ENCODE results near the gene LMAN2.

The LMAN2 gene

DNA sequence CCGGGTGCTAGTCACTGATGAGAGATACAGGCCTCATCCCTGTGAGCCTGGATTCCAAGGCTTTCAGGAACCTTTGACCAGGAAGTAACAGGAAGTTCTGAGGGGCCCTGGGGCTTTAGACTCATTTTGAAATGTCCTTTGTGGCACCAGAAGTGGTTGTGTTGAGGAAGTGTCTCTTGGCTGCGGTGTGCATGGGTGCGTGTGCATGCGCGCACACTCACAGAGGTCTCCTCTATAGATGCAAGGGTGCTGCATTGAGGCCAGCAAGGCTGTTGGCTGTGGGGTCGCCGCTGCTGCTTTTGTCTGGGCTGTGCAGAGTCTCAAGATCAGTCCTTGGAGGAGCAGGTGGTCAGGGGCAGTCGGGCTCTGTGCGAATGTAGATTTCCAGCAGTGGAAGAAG, 55.5 kb downstream of the LMAN2 start:
- Histone ChIP-seq H3K4me1 (ENCODE audit: insufficient read depth, poor library complexity, severe bottlenecking) (peaks cover 9% of the 10 kb centered on the region), H3K27ac (ENCODE audit: poor library complexity, severe bottlenecking) (no peak overlapping the region), H3K27me3 (ENCODE audit: insufficient read depth, poor library complexity, severe bottlenecking) (no peaks in the 10 kb centered on the region), H3K9me3 (ENCODE audit: severe bottlenecking) (no peaks in the 10 kb centered on the region), H3K36me3 (ENCODE audit: low read depth) (peaks cover 71% of the 10 kb centered on the region), H3K4me3 (ENCODE audit: severe bottlenecking) (no peak overlapping the region)
- no peak for DNase-seq (ENCODE audit: low spot score)
- ATAC-seq (ENCODE audit: low read depth) = no peak
- TF ChIP-seq, protein P1, sequence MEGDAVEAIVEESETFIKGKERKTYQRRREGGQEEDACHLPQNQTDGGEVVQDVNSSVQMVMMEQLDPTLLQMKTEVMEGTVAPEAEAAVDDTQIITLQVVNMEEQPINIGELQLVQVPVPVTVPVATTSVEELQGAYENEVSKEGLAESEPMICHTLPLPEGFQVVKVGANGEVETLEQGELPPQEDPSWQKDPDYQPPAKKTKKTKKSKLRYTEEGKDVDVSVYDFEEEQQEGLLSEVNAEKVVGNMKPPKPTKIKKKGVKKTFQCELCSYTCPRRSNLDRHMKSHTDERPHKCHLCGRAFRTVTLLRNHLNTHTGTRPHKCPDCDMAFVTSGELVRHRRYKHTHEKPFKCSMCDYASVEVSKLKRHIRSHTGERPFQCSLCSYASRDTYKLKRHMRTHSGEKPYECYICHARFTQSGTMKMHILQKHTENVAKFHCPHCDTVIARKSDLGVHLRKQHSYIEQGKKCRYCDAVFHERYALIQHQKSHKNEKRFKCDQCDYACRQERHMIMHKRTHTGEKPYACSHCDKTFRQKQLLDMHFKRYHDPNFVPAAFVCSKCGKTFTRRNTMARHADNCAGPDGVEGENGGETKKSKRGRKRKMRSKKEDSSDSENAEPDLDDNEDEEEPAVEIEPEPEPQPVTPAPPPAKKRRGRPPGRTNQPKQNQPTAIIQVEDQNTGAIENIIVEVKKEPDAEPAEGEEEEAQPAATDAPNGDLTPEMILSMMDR (IDR thresholded peaks at IDR 0.05; ENCODE audit: poor library complexity, severe bottlenecking) = no peak

GRCh38 chr5:177294632-177295031, 56.8 kb downstream of the LMAN2 start:
- TF ChIP-seq, protein P1 (IDR thresholded peaks at IDR 0.05; ENCODE audit: poor library complexity, severe bottlenecking) = no peak
- no peaks in the 10 kb centered on the region for H3K4me1 ChIP-seq (ENCODE audit: insufficient read depth, poor library complexity, severe bottlenecking)
- H3K9me3 ChIP-seq (ENCODE audit: severe bottlenecking) = no peaks in the 10 kb centered on the region
- peaks cover 82% of the 10 kb centered on the region for H3K36me3 ChIP-seq (ENCODE audit: low read depth)
- H3K27me3 ChIP-seq (ENCODE audit: insufficient read depth, poor library complexity, severe bottlenecking) = no peaks in the 10 kb centered on the region
- DNase-seq (ENCODE audit: low spot score) = no peak
- no peak for ATAC-seq (ENCODE audit: low read depth)
- no peak overlapping the region for H3K27ac ChIP-seq (ENCODE audit: poor library complexity, severe bottlenecking)
- H3K4me3 ChIP-seq (ENCODE audit: severe bottlenecking) = no peak overlapping the region

DNA sequence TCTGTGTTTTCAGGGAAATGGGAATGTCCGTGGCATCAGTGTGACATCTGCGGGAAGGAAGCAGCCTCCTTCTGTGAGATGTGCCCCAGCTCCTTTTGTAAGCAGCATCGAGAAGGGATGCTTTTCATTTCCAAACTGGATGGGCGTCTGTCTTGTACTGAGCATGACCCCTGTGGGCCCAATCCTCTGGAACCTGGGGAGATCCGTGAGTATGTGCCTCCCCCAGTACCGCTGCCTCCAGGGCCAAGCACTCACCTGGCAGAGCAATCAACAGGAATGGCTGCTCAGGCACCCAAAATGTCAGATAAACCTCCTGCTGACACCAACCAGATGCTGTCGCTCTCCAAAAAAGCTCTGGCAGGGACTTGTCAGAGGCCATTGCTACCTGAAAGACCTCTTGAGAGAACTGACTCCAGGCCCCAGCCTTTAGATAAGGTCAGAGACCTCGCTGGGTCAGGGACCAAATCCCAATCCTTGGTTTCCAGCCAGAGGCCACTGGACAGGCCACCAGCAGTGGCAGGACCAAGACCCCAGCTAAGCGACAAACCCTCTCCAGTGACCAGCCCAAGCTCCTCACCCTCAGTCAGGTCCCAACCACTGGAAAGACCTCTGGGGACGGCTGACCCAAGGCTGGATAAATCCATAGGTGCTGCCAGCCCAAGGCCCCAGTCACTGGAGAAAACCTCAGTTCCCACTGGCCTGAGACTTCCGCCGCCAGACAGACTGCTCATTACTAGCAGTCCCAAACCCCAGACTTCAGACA, 57.5 kb downstream of the LMAN2 start:
- Histone ChIP-seq H3K4me3 (ENCODE audit: severe bottlenecking) (no peak overlapping the region), H3K4me1 (ENCODE audit: insufficient read depth, poor library complexity, severe bottlenecking) (no peaks in the 10 kb centered on the region), H3K9me3 (ENCODE audit: severe bottlenecking) (no peaks in the 10 kb centered on the region), H3K27me3 (ENCODE audit: insufficient read depth, poor library complexity, severe bottlenecking) (no peaks in the 10 kb centered on the region), H3K36me3 (ENCODE audit: low read depth) (peaks cover 89% of the 10 kb centered on the region), H3K27ac (ENCODE audit: poor library complexity, severe bottlenecking) (no peak overlapping the region)
- DNase-seq (ENCODE audit: low spot score) (no peak), ATAC-seq (ENCODE audit: low read depth) (no peak)
- TF ChIP-seq, protein P1 (IDR thresholded peaks at IDR 0.05; ENCODE audit: poor library complexity, severe bottlenecking) = no peak

GRCh38 chr5:177291735-177292134, 59.7 kb downstream of the LMAN2 start:
- no peak for ATAC-seq (ENCODE audit: low read depth)
- Histone ChIP-seq H3K27me3 (ENCODE audit: insufficient read depth, poor library complexity, severe bottlenecking) (no peaks in the 10 kb centered on the region), H3K4me3 (ENCODE audit: severe bottlenecking) (no peak overlapping the region), H3K36me3 (ENCODE audit: low read depth) (peaks cover 97% of the 10 kb centered on the region), H3K9me3 (ENCODE audit: severe bottlenecking) (no peaks in the 10 kb centered on the region), H3K27ac (ENCODE audit: poor library complexity, severe bottlenecking) (no peak overlapping the region), H3K4me1 (ENCODE audit: insufficient read depth, poor library complexity, severe bottlenecking) (no peaks in the 10 kb centered on the region)
- TF ChIP-seq, protein P1 (IDR thresholded peaks at IDR 0.05; ENCODE audit: poor library complexity, severe bottlenecking) = no peak
- no peak for DNase-seq (ENCODE audit: low spot score)
